ENCODE data around the gene ARHGAP22.

Gene ARHGAP22

GRCh38 chr10:48599830-48600134, 5.1 kb downstream of the ARHGAP22 start:
- Histone ChIP-seq H3K27me3 (ENCODE audit: insufficient read depth, poor library complexity, severe bottlenecking) (peaks cover 8% of the 10 kb centered on the region), H3K4me3 (replicated peaks; ENCODE audit: insufficient read depth, low read length) (no peak overlapping the region), H3K27ac (replicated peaks) (no peak overlapping the region)
- DNase-seq (ENCODE audit: low read depth in 1 of 2, low spot score in 1 of 2) = no peak
- TF ChIP-seq GABPA (IDR thresholded peaks at IDR 0.05; ENCODE audit: low read depth) (no peak), POLR2AphosphoS5 (IDR thresholded peaks at IDR 0.05; ENCODE audit: low read depth) (no peak), SPI1 (IDR thresholded peaks at IDR 0.05; ENCODE audit: borderline replicate concordance, low read depth) (no peak)
- TF ChIP-seq, protein P1, sequence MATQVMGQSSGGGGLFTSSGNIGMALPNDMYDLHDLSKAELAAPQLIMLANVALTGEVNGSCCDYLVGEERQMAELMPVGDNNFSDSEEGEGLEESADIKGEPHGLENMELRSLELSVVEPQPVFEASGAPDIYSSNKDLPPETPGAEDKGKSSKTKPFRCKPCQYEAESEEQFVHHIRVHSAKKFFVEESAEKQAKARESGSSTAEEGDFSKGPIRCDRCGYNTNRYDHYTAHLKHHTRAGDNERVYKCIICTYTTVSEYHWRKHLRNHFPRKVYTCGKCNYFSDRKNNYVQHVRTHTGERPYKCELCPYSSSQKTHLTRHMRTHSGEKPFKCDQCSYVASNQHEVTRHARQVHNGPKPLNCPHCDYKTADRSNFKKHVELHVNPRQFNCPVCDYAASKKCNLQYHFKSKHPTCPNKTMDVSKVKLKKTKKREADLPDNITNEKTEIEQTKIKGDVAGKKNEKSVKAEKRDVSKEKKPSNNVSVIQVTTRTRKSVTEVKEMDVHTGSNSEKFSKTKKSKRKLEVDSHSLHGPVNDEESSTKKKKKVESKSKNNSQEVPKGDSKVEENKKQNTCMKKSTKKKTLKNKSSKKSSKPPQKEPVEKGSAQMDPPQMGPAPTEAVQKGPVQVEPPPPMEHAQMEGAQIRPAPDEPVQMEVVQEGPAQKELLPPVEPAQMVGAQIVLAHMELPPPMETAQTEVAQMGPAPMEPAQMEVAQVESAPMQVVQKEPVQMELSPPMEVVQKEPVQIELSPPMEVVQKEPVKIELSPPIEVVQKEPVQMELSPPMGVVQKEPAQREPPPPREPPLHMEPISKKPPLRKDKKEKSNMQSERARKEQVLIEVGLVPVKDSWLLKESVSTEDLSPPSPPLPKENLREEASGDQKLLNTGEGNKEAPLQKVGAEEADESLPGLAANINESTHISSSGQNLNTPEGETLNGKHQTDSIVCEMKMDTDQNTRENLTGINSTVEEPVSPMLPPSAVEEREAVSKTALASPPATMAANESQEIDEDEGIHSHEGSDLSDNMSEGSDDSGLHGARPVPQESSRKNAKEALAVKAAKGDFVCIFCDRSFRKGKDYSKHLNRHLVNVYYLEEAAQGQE (IDR thresholded peaks at IDR 0.05; ENCODE audit: insufficient replicate concordance, low read depth) = no peak
- TF ChIP-seq, protein P2, sequence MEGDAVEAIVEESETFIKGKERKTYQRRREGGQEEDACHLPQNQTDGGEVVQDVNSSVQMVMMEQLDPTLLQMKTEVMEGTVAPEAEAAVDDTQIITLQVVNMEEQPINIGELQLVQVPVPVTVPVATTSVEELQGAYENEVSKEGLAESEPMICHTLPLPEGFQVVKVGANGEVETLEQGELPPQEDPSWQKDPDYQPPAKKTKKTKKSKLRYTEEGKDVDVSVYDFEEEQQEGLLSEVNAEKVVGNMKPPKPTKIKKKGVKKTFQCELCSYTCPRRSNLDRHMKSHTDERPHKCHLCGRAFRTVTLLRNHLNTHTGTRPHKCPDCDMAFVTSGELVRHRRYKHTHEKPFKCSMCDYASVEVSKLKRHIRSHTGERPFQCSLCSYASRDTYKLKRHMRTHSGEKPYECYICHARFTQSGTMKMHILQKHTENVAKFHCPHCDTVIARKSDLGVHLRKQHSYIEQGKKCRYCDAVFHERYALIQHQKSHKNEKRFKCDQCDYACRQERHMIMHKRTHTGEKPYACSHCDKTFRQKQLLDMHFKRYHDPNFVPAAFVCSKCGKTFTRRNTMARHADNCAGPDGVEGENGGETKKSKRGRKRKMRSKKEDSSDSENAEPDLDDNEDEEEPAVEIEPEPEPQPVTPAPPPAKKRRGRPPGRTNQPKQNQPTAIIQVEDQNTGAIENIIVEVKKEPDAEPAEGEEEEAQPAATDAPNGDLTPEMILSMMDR (IDR thresholded peaks at IDR 0.05; ENCODE audit: insufficient read depth, low read length) = no peak

DNA sequence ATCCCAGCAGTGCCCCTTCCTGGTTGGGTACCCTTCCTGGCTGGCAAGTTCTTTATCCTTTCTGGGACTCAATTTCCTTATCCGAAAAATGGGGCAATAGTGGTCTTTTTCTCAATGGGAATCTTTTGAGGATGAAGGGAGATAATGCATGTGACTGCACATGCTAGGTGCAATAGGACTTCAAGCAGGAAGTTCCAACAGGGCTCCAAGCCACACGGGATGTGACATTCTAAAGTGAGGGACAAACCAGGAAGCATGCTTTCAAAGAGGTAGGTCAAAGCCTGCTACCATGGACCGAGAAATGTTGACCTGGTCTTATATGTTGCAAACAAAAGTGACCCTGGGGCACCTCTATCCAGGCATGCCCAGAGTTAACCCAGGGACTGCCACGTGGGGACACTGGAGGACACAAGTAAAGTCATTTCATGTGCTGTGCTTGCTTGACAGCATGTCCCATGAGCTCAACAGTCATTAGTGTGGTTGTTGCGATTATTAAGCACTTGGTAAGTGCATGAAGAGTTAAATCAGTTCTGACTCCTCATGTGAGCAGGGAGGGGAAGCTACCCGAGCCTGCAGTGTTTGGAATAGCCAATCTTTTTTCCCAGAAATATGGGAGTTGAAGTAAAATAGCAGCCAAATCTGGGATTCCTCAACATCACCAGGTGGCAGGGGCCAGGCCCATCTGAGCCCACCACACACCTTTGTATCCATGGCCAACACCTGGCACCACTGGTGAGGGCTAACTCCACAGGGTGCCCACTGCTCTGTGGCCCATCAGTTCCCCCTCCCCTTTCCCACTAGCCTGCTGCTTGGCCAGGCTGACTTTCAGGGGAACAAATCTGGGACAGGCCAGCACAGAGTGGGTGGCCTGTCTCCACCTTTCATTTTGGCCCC, 5.7 kb downstream of the ARHGAP22 start:
- no peak for TF ChIP-seq POLR2AphosphoS5 (IDR thresholded peaks at IDR 0.05; ENCODE audit: low read depth)
- TF ChIP-seq GABPA (IDR thresholded peaks at IDR 0.05; ENCODE audit: low read depth) = no peak
- TF ChIP-seq, protein P2 (IDR thresholded peaks at IDR 0.05; ENCODE audit: insufficient read depth, low read length) = no peak
- TF ChIP-seq, protein P1 (IDR thresholded peaks at IDR 0.05; ENCODE audit: insufficient replicate concordance, low read depth) = no peak
- no peak for TF ChIP-seq SPI1 (IDR thresholded peaks at IDR 0.05; ENCODE audit: borderline replicate concordance, low read depth)
- Histone ChIP-seq H3K27ac (replicated peaks) (no peak overlapping the region), H3K27me3 (ENCODE audit: insufficient read depth, poor library complexity, severe bottlenecking) (peaks cover 3% of the 10 kb centered on the region), H3K4me3 (replicated peaks; ENCODE audit: insufficient read depth, low read length) (no peak overlapping the region)
- no peak for DNase-seq (ENCODE audit: low read depth in 1 of 2, low spot score in 1 of 2)

DNA sequence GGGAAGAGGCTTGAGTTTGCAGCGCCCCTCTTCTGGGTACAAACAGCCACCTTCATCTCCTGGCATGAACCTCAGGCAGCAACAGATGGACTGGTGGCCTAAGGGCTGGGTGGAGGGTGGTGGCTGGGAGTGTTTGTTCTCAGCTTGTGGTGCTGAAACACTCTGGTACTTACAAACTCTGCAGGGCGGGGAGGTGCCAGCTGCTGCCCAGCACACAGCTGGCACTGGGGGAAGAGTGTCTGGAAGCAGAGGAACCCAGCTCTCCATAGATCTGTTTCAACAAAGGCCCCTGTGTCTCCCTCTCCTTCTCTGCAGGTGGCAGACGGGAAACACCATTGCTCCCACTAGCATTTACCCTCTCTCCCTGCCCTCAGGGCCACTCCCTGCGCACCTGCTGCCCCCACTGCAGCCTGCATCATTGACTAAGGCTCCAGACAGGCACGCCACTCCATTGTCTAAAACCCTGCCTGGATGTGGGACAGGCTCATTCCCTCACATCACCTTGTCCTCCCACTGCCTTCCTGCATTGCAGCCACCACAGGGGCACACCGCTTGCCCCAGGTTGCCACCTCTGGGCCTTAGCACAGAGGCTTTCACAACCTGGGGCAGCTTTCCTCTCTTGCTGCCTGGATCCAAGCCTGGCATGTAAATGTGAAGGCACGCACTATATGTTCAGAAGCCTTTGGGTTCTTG, 6.5 kb downstream of the ARHGAP22 start:
- Histone ChIP-seq H3K27ac (replicated peaks) (no peak overlapping the region), H3K27me3 (ENCODE audit: insufficient read depth, poor library complexity, severe bottlenecking) (no peaks in the 10 kb centered on the region), H3K4me3 (replicated peaks; ENCODE audit: insufficient read depth, low read length) (no peak overlapping the region)
- DNase-seq (ENCODE audit: low read depth in 1 of 2, low spot score in 1 of 2) = no peak
- no peak for TF ChIP-seq GABPA (IDR thresholded peaks at IDR 0.05; ENCODE audit: low read depth)
- no peak for TF ChIP-seq POLR2AphosphoS5 (IDR thresholded peaks at IDR 0.05; ENCODE audit: low read depth)

DNA sequence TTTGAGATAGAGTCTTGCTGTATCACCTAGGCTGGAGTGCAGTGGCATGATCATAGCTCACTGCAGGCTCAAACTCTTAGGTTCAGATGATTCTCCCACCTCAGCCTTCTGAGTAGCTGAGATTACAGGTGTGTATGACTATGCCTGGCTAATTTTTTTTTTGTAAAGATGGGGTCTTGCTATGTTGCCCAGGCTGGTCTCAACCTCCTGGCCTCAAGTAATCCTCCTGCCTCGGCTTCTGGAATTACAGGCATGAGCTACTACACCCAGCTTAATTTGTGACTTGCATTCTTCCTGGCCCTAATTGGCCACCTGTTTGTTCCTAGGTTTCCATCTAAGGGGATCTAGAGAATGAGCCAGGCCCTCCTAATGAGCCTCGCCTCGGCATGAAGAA, 9.3 kb downstream of the ARHGAP22 start:
- TF ChIP-seq, protein P1 (IDR thresholded peaks at IDR 0.05; ENCODE audit: insufficient replicate concordance, low read depth) = no peak
- no peak for DNase-seq (ENCODE audit: low read depth in 1 of 2, low spot score in 1 of 2)
- Histone ChIP-seq H3K27ac (replicated peaks) (no peak overlapping the region), H3K27me3 (ENCODE audit: insufficient read depth, poor library complexity, severe bottlenecking) (no peaks in the 10 kb centered on the region), H3K4me3 (replicated peaks; ENCODE audit: insufficient read depth, low read length) (no peak overlapping the region)
